Measurements from ENCODE around the gene SLC6A6.

- TF ChIP-seq CTCF (IDR thresholded peaks at IDR 0.05) (no peak), POLR2A (IDR thresholded peaks at IDR 0.05) (no peak)
Observed at GRCh38 chr3:14453876-14454638, 51.7 kb downstream of the SLC6A6 start.

Measured in esophagus squamous epithelium (tissue), 4 donors.